ENCODE results near the gene SETMAR.

DNA sequence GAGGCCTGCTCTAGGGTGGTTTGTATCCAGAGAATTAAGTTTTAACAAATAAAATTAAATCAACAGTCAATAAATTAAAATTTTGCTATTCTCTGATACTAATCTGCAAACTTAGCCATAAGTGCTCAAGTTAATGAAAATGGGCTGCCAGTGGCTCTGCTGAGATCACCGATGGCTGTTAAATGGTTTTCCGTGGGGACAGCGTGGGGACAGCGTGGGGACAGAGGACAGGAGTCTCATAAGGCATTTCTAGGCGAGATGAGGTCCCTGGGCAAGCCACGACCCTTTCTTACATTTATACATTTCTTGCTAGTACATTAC, 53.0 kb downstream of the SETMAR start:
- TF ChIP-seq POLR2AphosphoS5 (IDR thresholded peaks at IDR 0.05) (no peak), EP300 (IDR thresholded peaks at IDR 0.05) (no peak)

Data from stomach (tissue), 4 donors.